ENCODE results near the gene CARNS1. TPM values are rescaled to one million over a fixed set of nuclear protein-coding genes. Genes with fewer than 3 reads are reported as not detected.

CARNS1 gene
- total and polyA plus RNA-seq, 2 of the 13 experiments (the other 11 are each of a cell fraction or from before 2014, with no cell fraction given), result not detected

DNA sequence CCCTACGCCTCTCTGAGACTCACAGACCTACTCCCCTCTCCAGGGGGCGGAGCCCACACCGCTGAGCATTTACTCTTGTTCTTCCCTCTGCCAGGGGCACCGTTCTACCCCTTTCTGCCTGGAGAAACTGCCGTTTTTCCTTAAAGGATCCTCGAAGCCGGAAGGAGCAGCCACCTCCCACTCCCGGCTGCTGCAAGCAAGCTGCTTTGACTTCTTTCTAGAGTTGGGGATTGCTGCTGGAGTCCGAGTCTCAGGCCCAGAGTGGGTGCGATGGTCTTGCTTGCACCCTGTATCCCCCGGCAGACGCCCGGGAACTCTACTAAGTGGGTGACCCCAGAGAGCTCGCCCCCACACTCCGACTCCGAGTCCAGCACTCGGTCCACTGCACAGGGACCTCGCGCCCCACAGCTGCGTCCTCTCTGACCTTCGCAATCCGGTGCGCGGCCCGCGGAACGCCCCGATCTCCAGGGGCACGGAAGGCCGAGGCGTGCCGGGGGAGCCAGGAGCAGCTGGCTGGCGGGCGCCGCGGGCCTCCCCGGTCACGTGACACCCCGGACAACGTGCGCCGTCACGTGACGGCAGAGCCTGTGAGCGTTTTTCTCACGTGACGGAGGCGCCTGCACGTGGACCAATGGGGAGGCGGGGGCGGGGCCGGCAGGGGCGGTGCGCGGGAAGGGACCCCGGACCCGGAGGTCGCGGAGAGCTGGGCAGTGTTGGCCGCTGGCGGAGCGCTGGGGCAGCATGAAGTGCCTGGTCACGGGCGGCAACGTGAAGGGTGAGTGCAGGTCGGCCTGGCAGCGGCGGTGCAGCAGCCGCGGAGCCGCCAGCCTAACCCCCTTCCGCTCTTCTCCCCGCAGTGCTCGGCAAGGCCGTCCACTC lies 23.9 kb upstream of the CARNS1 start, which contains the start of gene RAD9A (continued):
- TF ChIP-seq ZBTB42 (CRISPR knock-in tag; IDR thresholded peaks at IDR 0.05), result peak; percentile 84
- TF ChIP-seq ZFP90 (CRISPR knock-in tag; IDR thresholded peaks at IDR 0.05; ENCODE audit: borderline replicate concordance), result no peak; the same call in 1 of the 2 replicates
- TF ChIP-seq, protein P1, sequence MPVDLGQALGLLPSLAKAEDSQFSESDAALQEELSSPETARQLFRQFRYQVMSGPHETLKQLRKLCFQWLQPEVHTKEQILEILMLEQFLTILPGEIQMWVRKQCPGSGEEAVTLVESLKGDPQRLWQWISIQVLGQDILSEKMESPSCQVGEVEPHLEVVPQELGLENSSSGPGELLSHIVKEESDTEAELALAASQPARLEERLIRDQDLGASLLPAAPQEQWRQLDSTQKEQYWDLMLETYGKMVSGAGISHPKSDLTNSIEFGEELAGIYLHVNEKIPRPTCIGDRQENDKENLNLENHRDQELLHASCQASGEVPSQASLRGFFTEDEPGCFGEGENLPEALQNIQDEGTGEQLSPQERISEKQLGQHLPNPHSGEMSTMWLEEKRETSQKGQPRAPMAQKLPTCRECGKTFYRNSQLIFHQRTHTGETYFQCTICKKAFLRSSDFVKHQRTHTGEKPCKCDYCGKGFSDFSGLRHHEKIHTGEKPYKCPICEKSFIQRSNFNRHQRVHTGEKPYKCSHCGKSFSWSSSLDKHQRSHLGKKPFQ (CRISPR knock-in tag; IDR thresholded peaks at IDR 0.05; ENCODE audit: insufficient replicate concordance), result no peak
- 0 out of 2 replicates have a peak, but pooled peaks have one; percentile 47 for TF ChIP-seq CC2D1A (CRISPR knock-in tag; IDR thresholded peaks at IDR 0.05)
- no peak; the same call in 1 of the 2 replicates for TF ChIP-seq MED13 (CRISPR knock-in tag; IDR thresholded peaks at IDR 0.05)
- no peak for TF ChIP-seq ZFP62 (CRISPR knock-in tag; IDR thresholded peaks at IDR 0.05)
- TF ChIP-seq, protein P2, sequence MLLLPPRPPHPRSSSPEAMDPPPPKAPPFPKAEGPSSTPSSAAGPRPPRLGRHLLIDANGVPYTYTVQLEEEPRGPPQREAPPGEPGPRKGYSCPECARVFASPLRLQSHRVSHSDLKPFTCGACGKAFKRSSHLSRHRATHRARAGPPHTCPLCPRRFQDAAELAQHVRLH (CRISPR knock-in tag; IDR thresholded peaks at IDR 0.05; ENCODE audit: borderline replicate concordance, low read depth), result peak; percentile 66; the same call in 1 of the 2 replicates
- TF ChIP-seq, protein P3, sequence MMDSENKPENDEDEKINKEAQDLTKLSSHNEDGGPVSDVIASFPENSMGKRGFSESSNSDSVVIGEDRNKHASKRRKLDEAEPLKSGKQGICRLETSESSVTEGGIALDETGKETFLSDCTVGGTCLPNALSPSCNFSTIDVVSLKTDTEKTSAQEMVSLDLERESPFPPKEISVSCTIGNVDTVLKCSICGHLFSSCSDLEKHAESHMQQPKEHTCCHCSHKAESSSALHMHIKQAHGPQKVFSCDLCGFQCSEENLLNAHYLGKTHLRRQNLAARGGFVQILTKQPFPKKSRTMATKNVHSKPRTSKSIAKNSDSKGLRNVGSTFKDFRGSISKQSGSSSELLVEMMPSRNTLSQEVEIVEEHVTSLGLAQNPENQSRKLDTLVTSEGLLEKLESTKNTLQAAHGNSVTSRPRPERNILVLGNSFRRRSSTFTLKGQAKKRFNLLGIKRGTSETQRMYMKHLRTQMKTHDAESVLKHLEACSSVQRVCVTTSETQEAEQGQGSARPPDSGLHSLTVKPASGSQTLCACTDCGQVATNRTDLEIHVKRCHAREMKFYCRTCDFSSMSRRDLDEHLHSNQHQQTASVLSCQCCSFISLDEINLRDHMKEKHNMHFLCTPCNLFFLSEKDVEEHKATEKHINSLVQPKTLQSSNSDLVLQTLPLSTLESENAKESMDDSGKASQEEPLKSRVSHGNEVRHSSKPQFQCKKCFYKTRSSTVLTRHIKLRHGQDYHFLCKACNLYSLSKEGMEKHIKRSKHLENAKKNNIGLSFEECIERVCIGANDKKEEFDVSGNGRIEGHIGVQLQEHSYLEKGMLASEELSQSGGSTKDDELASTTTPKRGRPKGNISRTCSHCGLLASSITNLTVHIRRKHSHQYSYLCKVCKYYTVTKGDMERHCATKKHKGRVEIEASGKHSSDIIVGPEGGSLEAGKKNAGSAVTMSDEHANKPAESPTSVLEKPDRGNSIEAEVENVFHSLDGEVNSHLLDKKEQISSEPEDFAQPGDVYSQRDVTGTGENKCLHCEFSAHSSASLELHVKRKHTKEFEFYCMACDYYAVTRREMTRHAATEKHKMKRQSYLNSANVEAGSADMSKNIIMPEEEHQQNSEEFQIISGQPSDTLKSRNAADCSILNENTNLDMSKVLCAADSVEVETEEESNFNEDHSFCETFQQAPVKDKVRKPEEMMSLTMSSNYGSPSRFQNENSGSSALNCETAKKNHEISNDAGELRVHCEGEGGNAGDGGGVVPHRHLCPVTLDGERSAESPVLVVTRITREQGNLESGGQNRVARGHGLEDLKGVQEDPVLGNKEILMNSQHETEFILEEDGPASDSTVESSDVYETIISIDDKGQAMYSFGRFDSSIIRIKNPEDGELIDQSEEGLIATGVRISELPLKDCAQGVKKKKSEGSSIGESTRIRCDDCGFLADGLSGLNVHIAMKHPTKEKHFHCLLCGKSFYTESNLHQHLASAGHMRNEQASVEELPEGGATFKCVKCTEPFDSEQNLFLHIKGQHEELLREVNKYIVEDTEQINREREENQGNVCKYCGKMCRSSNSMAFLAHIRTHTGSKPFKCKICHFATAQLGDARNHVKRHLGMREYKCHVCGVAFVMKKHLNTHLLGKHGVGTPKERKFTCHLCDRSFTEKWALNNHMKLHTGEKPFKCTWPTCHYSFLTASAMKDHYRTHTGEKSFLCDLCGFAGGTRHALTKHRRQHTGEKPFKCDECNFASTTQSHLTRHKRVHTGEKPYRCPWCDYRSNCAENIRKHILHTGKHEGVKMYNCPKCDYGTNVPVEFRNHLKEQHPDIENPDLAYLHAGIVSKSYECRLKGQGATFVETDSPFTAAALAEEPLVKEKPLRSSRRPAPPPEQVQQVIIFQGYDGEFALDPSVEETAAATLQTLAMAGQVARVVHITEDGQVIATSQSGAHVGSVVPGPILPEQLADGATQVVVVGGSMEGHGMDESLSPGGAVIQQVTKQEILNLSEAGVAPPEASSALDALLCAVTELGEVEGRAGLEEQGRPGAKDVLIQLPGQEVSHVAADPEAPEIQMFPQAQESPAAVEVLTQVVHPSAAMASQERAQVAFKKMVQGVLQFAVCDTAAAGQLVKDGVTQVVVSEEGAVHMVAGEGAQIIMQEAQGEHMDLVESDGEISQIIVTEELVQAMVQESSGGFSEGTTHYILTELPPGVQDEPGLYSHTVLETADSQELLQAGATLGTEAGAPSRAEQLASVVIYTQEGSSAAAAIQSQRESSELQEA (CRISPR knock-in tag; IDR thresholded peaks at IDR 0.05; ENCODE audit: not compliant biosample characterization), result peak; percentile 77
- TF ChIP-seq, protein P4, sequence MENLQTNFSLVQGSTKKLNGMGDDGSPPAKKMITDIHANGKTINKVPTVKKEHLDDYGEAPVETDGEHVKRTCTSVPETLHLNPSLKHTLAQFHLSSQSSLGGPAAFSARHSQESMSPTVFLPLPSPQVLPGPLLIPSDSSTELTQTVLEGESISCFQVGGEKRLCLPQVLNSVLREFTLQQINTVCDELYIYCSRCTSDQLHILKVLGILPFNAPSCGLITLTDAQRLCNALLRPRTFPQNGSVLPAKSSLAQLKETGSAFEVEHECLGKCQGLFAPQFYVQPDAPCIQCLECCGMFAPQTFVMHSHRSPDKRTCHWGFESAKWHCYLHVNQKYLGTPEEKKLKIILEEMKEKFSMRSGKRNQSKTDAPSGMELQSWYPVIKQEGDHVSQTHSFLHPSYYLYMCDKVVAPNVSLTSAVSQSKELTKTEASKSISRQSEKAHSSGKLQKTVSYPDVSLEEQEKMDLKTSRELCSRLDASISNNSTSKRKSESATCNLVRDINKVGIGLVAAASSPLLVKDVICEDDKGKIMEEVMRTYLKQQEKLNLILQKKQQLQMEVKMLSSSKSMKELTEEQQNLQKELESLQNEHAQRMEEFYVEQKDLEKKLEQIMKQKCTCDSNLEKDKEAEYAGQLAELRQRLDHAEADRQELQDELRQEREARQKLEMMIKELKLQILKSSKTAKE (CRISPR knock-in tag; IDR thresholded peaks at IDR 0.05; ENCODE audit: borderline replicate concordance), result peak; percentile 78
- TF ChIP-seq, protein P5, sequence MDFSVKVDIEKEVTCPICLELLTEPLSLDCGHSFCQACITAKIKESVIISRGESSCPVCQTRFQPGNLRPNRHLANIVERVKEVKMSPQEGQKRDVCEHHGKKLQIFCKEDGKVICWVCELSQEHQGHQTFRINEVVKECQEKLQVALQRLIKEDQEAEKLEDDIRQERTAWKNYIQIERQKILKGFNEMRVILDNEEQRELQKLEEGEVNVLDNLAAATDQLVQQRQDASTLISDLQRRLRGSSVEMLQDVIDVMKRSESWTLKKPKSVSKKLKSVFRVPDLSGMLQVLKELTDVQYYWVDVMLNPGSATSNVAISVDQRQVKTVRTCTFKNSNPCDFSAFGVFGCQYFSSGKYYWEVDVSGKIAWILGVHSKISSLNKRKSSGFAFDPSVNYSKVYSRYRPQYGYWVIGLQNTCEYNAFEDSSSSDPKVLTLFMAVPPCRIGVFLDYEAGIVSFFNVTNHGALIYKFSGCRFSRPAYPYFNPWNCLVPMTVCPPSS (IDR thresholded peaks at IDR 0.05), result no peak
- TF ChIP-seq ZNF274 (CRISPR knock-in tag; IDR thresholded peaks at IDR 0.05), result peak; percentile 91
- peak; percentile 23; the same call in 1 of the 2 replicates for TF ChIP-seq KLF15 (CRISPR knock-in tag; IDR thresholded peaks at IDR 0.05; ENCODE audit: borderline replicate concordance)
- TF ChIP-seq TEAD3 (CRISPR knock-in tag; optimal IDR thresholded peaks at IDR 0.05; ENCODE audit: borderline replicate concordance), result peak; percentile 53
- 0 out of 2 replicates have a peak, but pooled peaks have one; percentile 22 for TF ChIP-seq SIX4 (CRISPR knock-in tag; IDR thresholded peaks at IDR 0.05)
